HG03097 (cell line): Measurements from ENCODE around the gene COL6A2.

Experiments used
- ATAC-seq: cut with Tn5 transposase; IDR thresholded peaks from one replicate; pipeline ENCODE4 v1.9.1; 2021; ENCODE audit not compliant: unreplicated experiment, low FRiP score

Gene COL6A2

DNA sequence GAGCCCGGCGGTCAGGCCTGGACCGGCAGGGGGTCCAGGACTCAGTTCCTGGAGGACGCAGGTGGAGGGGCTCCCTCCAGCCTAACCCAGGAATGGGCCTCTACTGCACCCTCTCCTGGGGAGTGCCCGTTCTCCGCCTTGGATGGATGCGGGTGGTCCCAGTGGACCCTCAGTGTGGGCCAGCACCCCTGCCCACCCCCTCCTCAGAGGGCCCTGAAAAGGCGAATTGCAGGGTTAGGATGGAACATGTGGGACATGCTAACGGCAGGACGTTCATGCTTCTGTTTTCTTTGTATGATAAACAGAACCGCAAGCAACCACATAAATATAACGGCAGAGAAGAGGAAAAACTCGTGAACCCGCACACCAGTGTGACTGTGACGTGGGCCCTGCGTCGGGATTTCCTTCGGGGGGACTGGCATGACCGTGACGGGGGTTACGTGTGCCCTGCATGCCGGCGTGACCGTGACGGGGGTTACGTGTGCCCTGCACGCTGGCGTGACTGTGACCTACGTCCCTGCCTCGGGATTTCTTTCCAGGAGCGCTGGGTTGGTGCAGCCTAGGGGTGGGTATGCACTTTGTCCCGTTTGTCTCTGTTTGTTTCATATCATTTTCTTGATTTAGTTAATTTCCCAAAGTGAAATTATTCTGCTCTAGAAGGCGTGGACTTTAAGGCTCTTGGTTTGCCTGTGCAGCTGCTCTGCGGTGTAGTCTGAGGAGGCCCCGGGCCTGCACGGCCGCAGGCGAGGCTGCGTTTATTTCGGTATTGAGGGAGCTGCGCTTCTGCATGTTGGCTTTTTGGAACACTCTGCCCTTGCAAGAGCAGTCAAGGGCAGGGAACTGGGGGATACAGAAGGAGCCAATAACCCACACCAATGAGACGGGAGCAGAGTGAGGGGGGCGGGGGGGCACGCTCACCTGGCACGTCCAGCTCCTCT is 54.3 kb downstream of the COL6A2 start:
- ATAC-seq = no peak

DNA sequence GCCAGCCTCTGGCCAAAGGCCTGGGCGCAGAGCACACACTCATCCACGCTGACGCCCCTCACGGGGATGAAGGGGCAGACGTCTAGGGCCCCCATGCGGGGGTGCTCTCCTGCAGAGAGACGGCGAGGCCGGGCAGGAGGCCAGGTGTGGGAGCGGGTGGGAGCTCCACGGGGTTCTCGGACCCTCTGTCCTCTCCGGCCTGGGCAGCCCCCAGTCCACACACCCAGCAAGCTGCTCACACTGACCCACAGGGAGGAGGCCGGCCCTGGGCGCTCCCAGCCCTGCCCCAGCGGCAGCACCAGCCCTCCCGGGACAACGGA is 55.0 kb downstream of the COL6A2 start:
- no peak for ATAC-seq

DNA sequence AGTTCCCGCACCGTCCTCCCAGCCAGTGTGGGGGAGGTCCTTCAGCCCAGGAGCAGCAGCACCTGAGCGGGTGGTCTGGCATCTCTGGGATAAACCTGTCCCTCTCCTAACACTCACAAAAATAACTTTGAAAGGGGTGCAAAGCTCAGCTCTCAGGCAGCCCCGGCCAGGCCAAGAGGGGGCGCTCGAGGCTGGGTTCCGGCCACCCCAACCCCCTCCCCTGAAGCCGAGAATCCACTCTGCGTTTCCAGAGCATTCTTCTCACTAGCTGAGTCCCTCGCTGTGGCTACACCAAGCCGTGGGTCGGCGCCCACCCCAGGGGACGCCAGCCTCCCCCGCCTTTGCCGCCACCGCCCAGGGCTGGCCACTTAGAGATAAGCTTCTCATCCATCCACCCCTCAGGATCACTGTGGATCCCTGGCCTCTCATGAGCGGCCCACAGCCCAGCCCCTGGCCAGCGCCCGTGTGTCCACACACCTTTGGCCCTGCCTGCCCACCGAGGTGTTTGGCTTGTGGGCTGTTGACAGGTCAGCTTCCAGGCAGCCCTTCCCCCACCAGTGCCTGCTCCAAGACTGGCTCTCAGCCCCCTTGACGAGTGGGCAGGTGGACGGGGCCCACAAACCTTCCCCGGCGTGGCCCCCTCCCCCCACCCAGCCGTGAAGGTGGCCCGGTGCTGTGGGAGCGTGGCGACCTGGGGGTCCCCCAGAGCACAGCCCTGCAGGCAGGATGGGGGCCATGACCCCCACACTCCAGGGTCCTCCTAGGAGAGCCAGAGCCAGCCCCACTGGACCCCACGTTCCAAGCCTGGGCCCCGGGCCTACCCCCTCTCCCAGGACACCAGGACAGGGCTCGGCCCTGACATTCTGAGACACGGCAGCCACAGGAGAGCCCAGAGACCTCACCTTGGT is 55.6 kb downstream of the COL6A2 start:
- ATAC-seq = no peak

DNA sequence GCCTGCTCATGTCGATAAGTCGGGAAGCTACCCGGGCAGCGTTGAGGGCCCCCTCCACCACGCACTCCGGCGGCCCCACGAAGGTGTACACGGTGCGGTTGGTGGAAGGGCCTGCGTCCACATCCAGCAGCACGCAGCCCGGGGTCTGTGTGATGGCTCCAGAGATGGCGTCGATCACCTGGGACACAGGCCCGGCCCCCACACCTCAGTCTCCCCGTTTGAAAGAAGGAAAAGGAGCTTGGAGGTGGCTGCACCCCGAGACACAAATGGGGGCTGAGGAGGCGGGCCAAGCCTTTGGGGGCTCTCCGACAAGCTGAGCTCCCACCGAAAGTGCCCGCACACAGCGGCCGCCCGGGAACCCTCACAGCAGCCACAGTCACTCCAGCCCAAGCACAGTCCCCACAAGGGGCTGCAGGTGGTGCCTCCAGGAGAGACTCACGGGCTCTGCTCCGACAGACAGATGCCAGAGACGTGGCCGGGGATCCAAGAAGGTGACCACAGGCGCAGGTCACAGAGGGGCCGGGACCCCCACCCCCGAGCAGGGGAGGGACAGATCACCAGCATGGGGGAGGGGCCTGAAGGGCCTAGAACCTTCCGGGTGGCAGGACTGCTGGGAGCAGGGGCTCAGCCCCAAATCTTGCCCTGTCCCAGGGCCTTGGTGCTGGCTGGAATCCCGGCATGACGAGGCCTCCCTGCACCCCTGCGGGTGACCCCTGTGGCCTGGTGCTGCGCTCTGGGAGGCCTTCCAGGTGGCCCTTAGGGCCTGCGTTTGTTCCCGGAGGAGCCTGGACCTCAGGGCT is 56.4 kb downstream of the COL6A2 start:
- no peak for ATAC-seq

DNA sequence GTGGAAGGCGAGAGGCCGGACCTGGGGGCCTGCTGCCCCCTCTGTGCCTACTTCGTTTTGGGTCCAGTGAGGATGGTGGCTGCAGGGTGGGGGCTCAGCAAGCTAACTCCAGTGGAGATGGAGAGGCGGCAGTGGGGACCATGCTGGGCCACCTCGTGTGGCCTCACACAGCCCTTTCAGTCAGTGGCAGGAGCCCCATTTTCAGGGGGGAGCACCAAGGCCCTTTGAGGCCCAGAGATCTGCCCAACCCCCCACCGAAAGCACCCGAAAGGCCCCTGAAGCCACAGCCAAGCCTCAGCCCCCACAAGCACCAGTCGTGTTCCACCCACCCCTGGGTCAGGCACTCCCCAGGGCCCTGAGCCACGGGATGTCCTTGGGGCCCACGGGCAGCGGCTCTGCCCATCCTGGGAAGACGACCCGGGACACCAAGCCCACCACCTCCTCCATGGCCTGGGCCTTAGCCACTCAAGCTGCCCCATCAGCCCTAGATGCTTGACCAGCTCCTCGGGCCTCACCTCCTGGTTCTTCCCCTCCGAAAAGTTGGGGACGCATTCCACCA is 57.1 kb downstream of the COL6A2 start:
- ATAC-seq = no peak

DNA sequence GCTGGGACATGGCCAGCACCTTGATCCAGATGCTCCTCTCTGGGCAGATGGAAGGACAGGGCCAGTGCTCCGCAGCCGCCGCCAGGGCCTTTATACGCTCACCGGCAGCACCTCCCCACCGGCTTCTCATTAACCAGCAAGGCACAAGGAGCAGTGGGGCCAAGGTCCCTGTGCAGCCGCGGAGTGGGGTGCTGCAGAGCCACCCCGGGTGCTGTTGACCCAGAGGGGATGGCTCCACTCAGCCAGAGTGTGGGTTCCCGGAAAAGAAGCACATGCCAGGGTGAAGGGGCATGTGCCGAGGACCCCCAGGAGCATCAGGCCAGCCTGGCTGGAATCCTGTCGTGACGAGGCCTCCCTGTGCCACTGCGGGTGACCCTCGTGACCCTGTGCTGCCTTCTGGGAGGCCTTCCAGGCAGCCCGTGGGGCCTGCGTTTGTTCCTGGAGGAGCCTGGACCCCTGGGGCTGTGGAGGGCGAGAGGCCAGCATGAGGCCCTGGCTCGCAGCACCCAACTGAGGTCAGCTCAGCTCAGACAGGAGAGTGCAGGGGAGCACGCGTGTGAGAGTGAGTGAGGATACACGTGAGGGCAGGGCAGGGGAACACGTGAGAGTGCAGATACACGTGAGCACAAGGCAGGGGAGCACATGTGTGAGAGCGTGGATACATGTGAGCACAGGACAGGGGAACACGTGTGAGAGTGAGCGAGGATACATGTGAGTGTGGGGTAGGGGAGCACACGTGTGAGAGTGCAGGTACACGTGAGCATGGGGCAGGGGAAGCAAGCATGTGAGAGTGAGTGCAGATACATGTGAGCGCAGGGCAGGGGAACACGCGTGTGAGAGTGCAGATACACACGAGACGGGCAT is 57.8 kb downstream of the COL6A2 start, which contains the start of gene FTCD:
Gene FTCD (minus strand): TSS at position 66 of the 864 bp plus-strand sequence. CDS start 56 bp downstream, at position 10.
- ATAC-seq = no peak

DNA sequence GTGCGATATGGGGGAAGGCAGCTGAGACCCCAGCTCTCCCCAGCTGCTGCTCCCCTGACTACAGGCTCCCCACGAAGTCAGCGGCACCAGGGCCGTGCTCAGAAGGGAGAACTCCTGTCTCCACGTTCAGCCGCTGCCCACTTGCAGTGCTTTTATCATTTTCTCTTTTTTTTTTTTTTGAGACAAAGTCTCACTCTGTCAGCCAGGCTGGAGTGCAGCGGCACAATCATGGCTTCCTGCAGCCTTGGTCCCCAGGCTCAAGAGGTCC is 58.4 kb downstream of the COL6A2 start:
- ATAC-seq = no peak

DNA sequence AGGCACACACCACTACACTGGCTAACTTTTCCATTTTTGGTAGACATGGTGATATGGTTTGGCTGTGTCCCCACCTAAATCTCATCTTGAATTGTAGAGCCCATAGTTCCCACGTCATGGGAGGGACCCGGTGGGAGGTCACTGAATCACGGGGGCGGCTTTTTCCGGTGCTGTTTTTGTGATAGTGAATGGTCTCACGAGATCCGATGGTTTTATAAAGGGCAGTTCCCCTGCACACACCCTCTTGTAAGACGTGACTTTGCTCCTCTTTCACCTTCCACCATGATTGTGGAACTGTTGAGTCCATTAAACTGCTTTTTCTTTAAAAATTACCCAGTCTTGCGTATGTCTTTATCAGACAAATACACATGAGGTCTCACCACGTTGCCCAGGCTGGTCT is 58.8 kb downstream of the COL6A2 start:
- no peak for ATAC-seq

DNA sequence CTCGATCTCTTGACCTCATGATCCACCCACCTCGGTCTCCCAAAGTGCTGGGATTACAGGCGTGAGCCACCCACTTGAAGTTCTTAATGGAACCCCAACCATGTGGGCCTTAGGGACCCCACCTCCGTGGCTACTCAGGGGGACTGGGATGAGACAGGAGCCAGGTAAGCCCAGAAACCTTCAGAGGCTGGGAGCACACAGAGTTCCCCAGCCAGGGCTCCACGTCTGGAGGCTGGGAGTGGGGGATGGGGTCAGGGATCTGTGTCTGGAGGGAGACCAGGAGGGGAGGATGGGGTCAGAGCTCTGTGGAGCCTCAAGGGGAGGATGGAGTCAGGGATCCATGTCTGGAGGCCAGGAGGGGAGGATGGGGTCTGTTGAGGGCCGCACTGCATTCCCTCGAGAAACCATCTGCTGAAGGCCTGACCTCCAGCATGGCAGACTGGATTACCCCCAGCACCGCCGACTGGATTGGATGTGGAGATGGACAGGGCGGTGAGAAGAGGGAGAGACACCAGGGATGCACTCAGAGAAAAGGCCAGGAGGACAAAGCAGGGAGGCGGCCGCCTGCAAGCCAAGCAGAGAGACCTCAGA is 59.6 kb downstream of the COL6A2 start:
- no peak for ATAC-seq

DNA sequence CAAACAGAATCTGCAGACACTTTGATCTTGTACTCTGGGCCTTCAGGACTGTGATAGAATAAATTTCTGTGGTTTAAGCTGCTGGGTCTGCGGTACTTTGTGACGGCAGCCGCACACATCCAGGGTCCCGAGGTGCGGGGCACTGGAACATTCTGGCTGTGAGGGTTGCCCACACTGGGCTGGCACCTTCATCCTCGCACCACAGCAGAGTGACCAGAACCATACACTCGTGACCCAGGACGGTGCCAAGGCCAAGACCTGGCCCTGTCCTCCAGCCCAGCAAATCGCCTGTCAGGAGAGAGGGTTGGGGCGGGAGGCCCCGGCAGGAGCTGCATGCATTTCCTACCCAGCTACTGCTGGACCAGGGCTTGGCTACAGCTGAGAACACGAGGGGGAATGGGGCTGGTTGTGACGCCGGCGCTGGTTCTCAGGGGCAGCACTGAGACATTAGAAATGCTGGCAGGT is 60.1 kb downstream of the COL6A2 start:
- ATAC-seq = no peak

DNA sequence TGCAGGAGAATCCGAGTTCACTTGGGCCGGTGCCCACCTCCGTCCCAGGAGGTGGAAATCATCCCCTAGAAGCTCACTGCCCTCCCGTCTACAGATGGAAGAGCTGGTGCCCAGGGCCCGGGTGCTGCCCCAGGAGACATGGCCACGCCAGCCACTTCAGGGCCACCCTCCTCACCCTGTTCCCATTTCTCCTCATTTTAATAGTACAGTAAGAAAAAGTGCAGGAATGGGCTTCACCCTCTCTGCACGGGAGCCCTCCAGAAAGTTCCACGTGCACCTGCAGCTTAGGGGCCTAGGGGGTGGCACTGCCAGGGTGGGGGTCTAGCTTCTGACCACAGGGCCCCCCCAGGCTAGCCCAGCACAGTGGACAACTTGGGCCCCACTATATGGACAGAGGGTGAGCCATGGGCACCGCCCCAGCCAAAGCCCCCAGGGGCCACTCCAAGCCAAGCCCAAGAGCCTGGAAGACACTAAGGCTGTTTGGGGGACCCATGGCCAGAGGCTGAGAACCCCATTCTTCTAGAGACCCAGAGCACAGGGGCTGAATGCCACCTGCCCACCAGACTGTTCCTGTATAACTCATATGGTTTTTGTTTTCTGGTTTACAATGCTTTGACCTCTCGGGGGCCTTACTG is 60.9 kb downstream of the COL6A2 start:
- ATAC-seq = no peak

DNA sequence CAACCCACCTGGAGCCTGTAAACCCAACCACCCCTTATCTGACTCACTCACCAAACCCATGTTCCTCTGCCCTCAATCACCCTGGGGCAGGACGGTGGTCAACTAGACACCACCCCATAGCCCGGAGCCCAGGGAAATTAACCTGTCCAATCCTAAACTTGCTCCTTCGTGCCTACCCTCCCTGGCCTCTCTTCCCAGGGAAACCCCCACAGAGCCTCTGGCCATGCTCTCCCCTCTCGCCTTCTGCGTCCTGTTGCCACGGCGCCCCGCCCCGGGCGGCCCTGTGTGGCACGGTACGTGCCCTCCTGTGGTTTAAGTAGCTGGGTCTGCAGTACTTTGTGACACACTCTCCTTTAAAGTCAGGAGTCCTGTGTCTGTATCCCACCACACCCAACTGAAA is 61.5 kb downstream of the COL6A2 start:
- no peak for ATAC-seq

DNA sequence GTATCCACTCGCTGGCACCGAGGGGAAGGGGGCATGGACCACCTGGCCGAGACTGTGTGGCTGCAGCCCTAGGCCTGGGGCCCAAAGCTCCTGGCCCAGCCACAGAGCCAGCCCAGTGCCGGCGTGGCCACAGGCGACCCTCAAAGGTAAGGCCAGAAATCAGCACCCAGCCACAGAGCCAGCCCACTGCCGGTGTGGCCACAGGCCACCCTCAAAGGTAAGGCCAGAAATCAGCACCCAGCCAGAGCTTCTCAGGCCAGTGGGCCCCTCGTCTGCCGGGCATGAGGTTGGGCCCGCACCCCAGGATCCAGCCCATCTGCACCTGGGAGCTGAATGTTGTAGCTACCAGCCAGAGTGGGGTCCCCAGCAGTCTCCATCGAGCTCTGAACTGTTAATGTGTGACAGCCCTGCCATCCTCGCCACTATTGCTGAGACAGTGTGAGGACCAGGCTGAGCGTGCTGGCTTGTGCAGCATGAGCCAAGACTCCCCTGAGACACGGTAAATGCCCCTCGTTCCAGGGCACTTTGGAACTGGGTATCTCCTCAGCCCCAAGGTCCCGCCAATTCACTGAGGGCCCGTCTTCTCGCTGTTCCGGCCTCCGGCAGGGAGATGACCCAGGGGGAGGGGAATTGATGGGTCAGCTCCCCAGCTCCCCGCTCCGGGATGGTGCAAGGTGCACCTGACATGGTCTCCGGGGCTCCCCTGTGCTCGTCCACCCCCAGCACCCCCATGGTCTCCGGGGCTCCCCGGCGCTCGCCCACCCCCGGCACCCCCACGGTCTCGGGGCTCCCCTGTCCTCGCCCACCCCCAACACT is 62.1 kb downstream of the COL6A2 start:
- no peak for ATAC-seq

DNA sequence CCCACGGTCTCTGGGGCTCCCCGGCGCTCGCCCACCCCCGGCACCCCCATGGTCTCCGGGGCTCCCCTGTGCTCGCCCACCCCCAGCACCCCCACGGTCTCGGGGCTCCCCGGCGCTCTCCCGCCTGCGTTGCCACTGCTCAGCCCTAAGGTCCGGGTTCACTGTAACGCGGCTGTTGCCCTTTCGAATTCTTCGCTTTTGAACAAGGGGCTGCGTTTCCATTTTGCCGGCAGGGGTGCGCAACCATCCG is 62.7 kb downstream of the COL6A2 start:
- no peak for ATAC-seq

DNA sequence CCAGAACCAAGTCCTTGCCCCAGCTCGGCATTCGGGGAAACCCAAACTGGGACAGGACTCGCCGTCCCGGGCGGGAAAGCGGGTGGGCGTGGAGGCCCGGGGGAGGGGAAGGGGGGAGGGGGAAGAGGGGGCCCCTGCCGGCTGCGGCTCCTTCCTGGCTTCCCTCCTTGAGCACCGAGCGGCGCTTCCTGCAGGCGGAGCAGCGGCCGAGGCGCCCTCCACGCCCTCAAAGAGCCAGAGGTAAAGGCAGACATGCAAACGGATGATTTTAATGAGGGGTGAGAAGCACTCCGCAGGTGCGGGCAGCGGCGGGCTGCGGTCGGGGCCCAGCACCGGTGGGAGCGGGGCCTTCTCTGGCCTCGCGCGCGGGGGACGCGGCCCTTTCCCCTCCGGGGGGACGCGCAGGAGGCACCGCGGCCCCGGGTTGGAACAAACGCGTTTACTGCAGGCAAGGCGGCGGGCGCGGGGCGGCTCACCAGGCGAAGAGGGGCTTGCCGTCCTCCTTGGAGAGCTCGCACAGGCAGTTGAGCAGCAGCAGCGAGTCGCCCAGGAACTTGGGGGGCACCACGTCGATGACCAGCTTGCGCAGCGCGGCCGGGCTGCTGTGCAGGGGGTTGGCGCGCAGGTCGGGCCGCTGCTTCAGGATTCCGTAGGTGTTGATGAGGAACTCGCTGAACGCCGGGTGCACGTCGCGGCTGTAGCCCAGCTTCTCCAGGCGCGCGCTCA is 63.2 kb downstream of the COL6A2 start:
- ATAC-seq = no peak

DNA sequence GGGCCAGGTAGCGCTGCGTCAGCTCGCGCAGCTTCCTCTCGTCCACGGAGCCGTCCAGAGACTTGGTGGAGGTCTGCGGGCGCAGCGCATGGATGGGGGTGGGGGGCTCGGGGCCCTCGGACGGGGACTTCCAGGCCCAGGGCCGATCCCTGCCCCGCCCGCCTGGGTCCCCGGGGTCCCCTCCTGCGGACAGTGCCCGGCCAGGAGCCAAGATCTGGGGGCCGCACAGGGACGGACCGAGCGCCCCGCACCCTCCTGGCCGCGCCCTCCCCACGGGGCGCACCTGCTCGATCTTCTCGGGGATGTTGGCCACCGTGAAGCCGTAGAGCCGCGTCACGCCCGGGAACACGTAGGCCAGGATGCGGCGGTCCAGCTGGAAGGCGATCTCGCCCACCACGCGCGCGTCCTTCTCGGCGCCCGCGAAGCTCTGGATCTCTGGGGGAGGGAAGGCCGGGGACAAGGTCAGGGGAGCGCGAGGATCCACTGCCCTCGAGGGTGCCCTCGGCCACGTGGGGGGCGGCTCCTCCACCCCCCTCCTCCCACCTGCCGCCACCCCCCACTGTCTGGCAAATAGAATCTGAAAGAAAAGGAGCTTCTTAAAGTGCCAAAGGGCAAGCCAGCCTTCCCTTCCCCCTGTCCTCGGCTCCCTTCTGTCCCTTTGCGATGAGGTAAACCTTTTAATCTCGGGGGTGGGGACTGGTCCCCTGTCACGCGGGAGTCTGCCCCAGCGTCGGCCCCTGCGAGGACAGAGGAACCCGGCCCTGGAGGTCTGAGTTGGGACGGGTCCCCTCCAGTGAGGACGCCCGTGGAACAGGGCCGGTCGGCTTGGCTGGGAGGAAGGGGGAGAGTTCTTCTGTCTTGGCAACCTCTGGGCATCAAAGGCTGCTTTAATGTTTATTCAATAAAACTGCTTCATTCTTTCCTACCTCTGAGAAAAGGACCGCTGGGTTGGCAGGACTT is 64.0 kb downstream of the COL6A2 start:
- no peak for ATAC-seq

DNA sequence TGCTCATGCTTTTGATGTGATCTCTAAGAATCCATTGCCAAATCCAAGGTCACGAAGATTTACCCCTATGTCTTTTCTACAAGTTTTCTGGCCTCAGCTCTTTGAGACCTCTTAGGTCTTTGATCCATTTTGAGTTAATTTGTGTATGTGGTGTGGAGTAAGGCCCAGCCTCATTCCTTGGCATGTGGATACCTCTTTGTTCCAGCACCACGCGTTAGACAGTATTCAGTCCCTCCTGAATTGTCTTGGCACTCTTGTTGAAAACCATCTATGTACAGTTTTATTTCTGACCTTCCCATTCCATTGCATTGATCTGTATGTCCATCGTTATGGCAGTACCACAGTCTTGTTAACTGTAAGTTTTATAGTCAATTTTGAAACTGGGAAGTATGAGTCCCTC is 65.5 kb downstream of the COL6A2 start:
- ATAC-seq = no peak
